Stimulated activated effector memory CD8-positive, alpha-beta T cell treated with anti-CD3 and anti-CD28 coated beads, Interleukin-12 subunit alpha, Interleukin-12 subunit beta, amount 100 ng/mL, for 72 hours (primary cell): ENCODE measurements around the gene STXBP5L.
A peak's percentile ranks its signal among the peaks of the same experiment; 100 is the strongest.
"Not testable (repeated sequence)": the region's sequence is repeated elsewhere in the genome, so short reads cannot be mapped to it uniquely, and the experiment has no call there.

Source experiments
- ATAC-seq: fragments of 150-1000 bp; cut with Tn5 transposase; 2 replicates; pipeline ENCODE4 v1.10.0; 2021
- DNase-seq, 2 donors: peaks; one replicate each; pipeline ENCODE4 v3.0.0; 2021 to 2022; ENCODE audit warnings: low spot score in 2 of 2
- H3K27ac Mint-ChIP-seq: one replicate; pipeline ENCODE4 v1.8.0; 2022; ENCODE audit warnings: mild to moderate bottlenecking, mixed read lengths
- H3K36me3 Mint-ChIP-seq: one replicate; pipeline ENCODE4 v1.8.0; 2022; ENCODE audit warnings: mild to moderate bottlenecking, mixed read lengths
- H3K4me1 Mint-ChIP-seq: one replicate; pipeline ENCODE4 v1.8.0; 2022; ENCODE audit warnings: mixed read lengths
- H3K4me3 Mint-ChIP-seq: one replicate; pipeline ENCODE4 v1.8.0; 2022; ENCODE audit warnings: mild to moderate bottlenecking, mixed read lengths
- H3K9me3 Mint-ChIP-seq: one replicate; pipeline ENCODE4 v1.8.0; 2022; ENCODE audit warnings: mixed read lengths

The STXBP5L gene

GRCh38 chr3:121414924-121415323, 506.9 kb downstream of the STXBP5L start:
- Mint-ChIP-seq H3K27ac (no peak overlapping the region), H3K9me3 (no peaks in the 10 kb centered on the region), H3K4me1 (no peaks in the 10 kb centered on the region), H3K4me3 (no peak overlapping the region), H3K36me3 (no peaks in the 10 kb centered on the region)
- peak; percentile 34 for ATAC-seq
- no peak for DNase-seq

DNA sequence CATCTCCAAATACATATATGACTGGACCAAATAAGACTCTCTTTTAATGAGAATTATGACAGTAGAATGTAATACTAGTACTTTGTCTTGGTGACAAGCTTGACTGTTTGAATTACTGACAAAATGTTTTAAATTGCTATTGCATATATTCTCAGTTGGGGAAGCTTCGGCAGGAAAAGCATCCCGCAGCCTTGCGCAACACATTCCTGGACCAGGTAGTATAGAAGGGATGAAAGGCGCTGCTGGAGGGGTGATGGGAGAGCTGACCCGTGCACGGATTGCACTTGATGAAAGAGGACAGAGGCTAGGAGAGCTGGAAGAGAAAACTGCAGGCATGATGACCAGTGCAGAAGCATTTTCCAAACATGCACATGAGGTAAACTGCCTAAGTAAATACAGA, 510.2 kb downstream of the STXBP5L start:
- ATAC-seq (no peak), DNase-seq (no peak)
- Mint-ChIP-seq H3K4me1 (no peaks in the 10 kb centered on the region), H3K27ac (no peak overlapping the region), H3K4me3 (no peak overlapping the region), H3K9me3 (no peaks in the 10 kb centered on the region), H3K36me3 (no peaks in the 10 kb centered on the region)

DNA sequence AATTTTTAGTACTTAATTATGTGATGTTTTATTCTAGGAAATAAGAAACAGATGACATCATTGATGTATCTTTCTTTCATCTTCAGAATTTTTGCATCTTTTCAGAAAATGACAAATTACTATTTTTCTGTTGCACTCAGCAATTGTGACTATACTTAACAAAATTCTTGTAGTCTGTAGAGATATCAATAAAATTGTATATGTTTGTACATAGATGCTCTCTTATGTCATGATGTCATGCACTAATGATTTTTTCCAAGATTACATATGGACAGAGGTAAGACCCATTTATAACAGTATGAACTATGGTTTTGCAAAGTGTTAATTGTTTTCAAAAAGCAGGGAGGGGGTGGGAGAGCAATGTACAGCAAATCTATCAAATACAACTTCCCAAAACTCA, 516.5 kb downstream of the STXBP5L start:
- H3K36me3 Mint-ChIP-seq, result no peaks in the 10 kb centered on the region
- no peak overlapping the region for H3K4me3 Mint-ChIP-seq
- H3K4me1 Mint-ChIP-seq, result no peaks in the 10 kb centered on the region
- no peak overlapping the region for H3K27ac Mint-ChIP-seq
- DNase-seq (no peak), ATAC-seq (no peak)
- no peaks in the 10 kb centered on the region for H3K9me3 Mint-ChIP-seq

GRCh38 chr3:121430664-121431215, 522.7 kb downstream of the STXBP5L start:
- H3K36me3 Mint-ChIP-seq, result peaks cover 18% of the 10 kb centered on the region
- no peaks in the 10 kb centered on the region for H3K9me3 Mint-ChIP-seq
- DNase-seq (no peak), ATAC-seq (no peak)
- peaks cover 12% of the 10 kb centered on the region for H3K4me1 Mint-ChIP-seq
- no peak overlapping the region for H3K27ac Mint-ChIP-seq
- H3K4me3 Mint-ChIP-seq, result no peak overlapping the region

DNA sequence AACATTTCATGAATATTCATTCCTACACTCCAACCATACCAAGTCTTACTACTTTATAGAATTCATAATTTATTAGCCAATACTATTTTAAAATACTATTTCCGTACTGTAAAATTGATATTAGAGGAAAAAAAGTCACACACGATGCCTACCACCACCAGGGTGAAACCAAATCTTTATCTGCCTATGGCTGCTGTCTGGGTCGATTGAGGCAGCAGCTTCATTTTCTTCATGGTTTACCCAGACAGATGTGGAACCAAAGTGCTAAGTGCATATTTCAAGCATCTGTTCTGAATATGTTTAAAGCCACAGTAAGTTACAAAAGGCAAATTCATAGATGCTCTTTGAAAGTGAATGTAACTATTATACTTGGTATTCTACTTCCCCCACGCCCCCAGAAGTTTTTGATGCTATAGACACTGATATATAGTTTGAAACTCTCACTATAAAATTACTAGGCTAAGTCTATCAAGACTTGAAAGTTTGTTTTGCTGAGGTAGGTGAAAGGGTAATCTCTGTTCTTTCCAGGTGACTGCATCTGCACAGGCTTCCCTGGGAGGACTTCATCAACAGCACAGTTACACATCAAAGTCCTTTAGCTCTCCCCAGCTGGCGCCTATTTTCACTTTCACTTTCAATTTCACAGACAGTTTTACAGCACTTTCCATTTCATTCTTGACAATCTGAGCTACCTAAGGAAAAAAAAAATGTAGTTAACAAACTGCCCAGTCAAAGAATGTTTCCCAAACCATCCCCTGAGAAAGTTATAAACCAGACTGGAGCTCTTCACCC, 523.9 kb downstream of the STXBP5L start:
- Mint-ChIP-seq H3K9me3 (no peaks in the 10 kb centered on the region), H3K4me3 (peak overlapping the region; percentile 19), H3K36me3 (peaks cover 18% of the 10 kb centered on the region), H3K4me1 (peaks cover 12% of the 10 kb centered on the region), H3K27ac (no peak overlapping the region)
- peak; percentile 77 for ATAC-seq
- DNase-seq, result no peak

DNA sequence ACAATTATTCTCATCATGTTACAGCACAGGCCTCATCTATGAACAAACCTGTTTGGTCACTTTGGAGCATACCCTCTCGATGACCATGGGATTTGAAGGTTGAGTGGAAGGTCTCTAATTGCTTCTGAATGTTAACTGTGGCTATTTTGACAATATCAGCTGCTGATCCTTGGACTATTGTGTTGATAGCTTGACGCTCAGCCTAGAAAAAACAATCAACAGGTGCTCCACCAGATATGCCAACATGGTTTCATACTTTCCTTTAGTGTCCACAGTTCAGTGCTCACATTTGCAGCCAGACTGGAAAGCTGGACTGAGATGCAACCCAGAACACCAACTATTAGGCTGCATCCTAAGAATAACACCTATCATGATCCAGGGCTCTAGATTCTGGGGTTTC, 528.1 kb downstream of the STXBP5L start:
- DNase-seq (no peak), ATAC-seq (no peak)
- Mint-ChIP-seq H3K4me1 (peaks cover 12% of the 10 kb centered on the region), H3K4me3 (no peak overlapping the region), H3K27ac (no peak overlapping the region), H3K36me3 (peaks cover 15% of the 10 kb centered on the region), H3K9me3 (no peaks in the 10 kb centered on the region)

- H3K27ac Mint-ChIP-seq, result no peak overlapping the region
- H3K4me1 Mint-ChIP-seq, result peaks cover 12% of the 10 kb centered on the region
- no peak for ATAC-seq
Measured at GRCh38 chr3:121436641-121437040, 528.6 kb downstream of the STXBP5L start.

DNA sequence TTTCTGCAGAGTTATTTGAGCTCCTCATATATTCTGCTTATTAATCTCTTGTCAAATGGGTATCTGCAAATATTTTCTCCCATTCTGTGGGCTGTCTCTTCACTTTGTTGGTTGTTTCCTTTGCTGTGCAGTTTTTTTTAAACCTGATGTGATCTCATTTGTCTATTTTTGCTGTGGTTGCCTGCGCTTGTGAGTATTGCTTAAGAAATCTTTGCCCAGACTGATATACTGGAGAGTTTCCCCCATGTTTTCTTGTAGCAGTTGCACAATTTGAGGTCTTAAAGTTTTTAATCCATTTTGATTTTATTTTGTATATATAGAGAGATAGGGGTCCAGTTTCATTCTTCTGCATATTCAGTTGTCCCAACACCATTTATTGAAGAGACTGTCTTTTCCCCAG, 535.5 kb downstream of the STXBP5L start:
- Mint-ChIP-seq H3K4me3 (no peak overlapping the region), H3K9me3 (no peaks in the 10 kb centered on the region), H3K27ac (no peak overlapping the region), H3K4me1 (no peaks in the 10 kb centered on the region), H3K36me3 (peaks cover 6% of the 10 kb centered on the region)
- ATAC-seq (no peak), DNase-seq (no peak)

More at GRCh38 chr3:121436641-121437040, 528.6 kb downstream of the STXBP5L start:
- H3K9me3 Mint-ChIP-seq, result no peaks in the 10 kb centered on the region
- H3K36me3 Mint-ChIP-seq, result peaks cover 11% of the 10 kb centered on the region
- DNase-seq, result no peak
- H3K4me3 Mint-ChIP-seq, result no peak overlapping the region

- not testable (repeated sequence) for H3K36me3 Mint-ChIP-seq, H3K9me3 Mint-ChIP-seq, H3K4me3 Mint-ChIP-seq, DNase-seq, ATAC-seq, H3K27ac Mint-ChIP-seq, H3K4me1 Mint-ChIP-seq
Measured at GRCh38 chr3:121451752-121452151, 543.7 kb downstream of the STXBP5L start.

- ATAC-seq (no peak), DNase-seq (no peak)
- Mint-ChIP-seq H3K4me3 (no peak overlapping the region), H3K4me1 (no peaks in the 10 kb centered on the region), H3K27ac (no peak overlapping the region), H3K36me3 (peaks cover 25% of the 10 kb centered on the region), H3K9me3 (no peaks in the 10 kb centered on the region)
Measured at GRCh38 chr3:121462565-121462964, 554.6 kb downstream of the STXBP5L start.

DNA sequence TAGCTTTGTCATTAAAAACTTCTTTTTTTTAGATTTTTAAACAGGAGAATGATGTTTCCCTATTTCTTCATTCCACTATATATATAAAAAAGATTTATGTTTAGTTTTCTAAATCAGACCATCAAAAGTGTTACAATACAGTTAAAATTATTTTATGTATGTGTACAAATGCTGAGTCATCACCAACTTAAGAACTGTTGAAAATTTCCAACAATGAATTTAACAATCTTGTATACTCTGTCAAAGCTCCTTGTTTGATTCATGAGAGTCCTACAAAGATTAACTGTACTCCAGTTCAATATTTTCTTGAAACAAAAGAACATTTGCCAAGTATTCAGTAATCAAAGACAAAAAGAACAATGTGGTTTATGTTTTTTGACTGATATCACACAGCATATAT, 555.7 kb downstream of the STXBP5L start:
- DNase-seq (no peak), ATAC-seq (no peak)
- Mint-ChIP-seq H3K9me3 (no peaks in the 10 kb centered on the region), H3K4me1 (no peaks in the 10 kb centered on the region), H3K36me3 (peaks cover 28% of the 10 kb centered on the region), H3K27ac (no peak overlapping the region), H3K4me3 (no peak overlapping the region)

DNA sequence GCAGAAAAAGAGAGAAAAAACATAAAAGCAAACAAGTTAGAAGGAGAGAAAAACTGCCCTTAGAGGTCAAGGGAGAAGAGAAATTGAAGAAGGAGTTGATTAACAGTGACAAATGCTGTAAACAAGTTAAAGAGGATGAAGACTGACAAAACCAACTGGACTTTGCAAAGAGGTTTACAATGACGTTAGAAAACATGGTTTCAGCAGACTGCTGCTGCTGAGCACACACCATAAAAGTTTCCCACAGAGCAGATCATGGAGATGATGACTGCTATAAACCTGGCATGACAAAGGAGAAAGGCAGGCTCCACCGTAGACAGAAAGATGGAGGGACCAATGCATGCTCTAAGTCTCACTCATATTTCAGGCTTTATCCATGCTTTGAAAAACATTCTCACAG, 559.1 kb downstream of the STXBP5L start:
- no peaks in the 10 kb centered on the region for H3K4me1 Mint-ChIP-seq
- peaks cover 26% of the 10 kb centered on the region for H3K36me3 Mint-ChIP-seq
- DNase-seq (no peak), ATAC-seq (no peak)
- H3K9me3 Mint-ChIP-seq, result no peaks in the 10 kb centered on the region
- H3K4me3 Mint-ChIP-seq, result no peak overlapping the region
- H3K27ac Mint-ChIP-seq, result no peak overlapping the region

DNA sequence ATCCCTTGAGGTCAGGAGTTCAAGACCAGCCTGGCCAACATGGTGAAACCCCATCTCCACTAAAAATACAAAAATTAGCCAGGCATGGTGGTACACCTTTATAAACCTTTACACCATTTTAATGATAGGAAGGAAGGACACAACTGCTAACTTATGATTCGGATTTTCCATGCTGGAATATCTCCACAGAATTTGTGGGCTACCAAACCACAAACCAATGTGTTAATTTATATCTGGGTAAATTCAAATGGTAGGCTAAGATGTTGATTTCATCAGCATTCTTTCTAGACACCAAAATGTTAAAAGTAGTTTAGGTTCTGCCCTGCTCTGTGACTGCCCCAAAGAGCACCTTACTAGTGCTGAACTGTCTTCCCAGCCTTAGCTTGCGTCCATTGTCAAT, 565.0 kb downstream of the STXBP5L start:
- no peak for ATAC-seq
- H3K9me3 Mint-ChIP-seq, result no peaks in the 10 kb centered on the region
- DNase-seq, result no peak
- H3K27ac Mint-ChIP-seq, result peak overlapping the region; percentile 44
- H3K36me3 Mint-ChIP-seq, result peaks cover 28% of the 10 kb centered on the region
- no peaks in the 10 kb centered on the region for H3K4me1 Mint-ChIP-seq
- no peak overlapping the region for H3K4me3 Mint-ChIP-seq
